ENCODE data around the gene AKAP6.

The AKAP6 gene

DNA sequence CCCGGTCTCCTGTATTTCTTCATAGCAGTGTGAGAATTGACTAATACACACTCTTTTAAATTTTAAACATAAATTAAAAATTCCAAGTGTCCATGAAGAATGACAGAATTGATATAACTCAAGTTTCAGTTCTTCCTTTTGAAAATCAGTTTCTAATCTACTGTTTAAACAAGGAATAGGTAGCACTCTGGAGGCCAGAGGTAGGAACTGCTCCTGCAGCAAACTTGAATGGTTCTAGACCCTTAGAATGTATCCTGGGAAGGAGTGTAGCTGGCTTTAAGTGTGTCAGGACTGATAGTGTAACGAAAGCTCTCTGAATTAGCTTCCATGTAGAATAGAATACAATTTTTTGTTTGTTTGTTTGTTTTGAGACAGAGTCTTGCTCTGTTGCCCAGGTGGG is 76.8 kb downstream of the AKAP6 start:
- no peak for DNase-seq (ENCODE audit: low spot score)

DNA sequence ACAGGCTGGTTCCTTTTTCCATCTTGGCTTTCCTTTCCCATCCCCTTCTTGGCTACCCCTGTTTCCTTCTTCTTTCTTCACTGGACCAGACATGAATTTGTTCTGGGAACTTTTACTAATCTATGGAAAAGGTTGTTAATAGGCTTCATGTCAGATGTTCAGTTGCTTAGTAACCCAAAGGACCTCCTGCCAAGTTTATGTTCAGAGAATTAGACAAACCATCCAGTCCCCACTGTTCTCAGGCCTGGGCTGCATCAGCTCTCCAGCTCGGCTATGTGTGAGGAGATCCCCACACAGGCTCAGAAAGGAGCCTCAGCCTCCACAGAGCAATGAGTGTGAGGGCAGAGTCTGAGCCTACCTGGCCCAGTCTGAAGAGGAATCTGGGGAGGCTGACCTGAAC is 78.0 kb downstream of the AKAP6 start:
- DNase-seq (ENCODE audit: low spot score) = no peak

DNA sequence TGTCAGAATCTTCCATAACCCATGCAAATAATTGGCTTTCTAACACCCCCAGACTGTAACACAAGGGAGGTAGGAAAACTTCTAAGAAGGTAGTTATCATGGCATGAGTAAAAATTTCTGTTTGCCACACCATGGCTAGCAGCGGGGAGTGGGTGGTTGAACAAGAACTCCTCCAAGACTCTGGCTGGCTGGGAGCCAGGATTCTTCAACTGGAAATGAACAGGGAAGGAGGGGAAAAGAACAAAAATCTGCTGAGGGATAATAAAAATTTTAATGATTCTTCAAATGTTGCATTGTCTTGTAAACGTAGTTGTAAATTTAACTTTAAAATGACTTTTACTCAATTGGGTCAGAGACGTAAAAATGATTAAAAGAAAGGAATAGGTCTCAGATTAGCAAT is 78.9 kb downstream of the AKAP6 start:
- no peak for DNase-seq (ENCODE audit: low spot score)

DNA sequence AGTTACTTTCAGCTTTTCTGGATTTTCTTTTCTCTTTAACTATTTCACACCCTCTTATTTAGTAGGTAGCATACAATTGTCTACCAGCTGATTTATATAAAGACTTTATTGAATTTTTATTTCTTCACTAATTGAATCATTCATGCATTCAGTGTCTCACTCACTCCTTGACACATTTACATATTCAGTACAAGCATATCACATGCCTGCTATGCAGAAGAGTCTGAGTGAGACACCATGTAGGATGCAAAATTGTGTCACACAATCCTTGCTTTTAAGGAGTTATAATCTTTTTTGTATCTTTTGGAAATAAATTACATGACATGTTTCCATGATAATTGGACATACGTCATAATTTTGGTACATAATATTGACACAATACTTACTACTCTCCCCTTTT is 83.0 kb downstream of the AKAP6 start:
- DNase-seq (ENCODE audit: low spot score) = no peak

DNA sequence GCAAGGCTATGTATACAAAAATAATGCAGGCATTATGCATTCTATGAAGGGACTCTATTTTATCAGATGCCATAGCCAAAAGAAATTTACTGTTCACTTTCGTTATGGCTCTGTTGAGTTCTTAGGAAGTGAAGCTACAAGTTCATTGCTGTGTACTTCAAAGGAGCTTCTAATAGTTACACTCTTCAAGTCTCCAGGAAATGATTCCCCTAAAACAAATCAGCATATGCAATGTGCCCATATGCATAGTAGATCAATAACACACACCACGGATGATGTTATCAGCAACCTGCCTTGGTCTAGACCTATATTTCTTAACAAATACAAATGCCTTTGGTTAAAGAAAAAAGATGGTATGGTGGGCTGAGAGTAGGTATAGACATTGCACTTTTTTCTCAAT is 83.4 kb downstream of the AKAP6 start:
- no peak for DNase-seq (ENCODE audit: low spot score)

DNA sequence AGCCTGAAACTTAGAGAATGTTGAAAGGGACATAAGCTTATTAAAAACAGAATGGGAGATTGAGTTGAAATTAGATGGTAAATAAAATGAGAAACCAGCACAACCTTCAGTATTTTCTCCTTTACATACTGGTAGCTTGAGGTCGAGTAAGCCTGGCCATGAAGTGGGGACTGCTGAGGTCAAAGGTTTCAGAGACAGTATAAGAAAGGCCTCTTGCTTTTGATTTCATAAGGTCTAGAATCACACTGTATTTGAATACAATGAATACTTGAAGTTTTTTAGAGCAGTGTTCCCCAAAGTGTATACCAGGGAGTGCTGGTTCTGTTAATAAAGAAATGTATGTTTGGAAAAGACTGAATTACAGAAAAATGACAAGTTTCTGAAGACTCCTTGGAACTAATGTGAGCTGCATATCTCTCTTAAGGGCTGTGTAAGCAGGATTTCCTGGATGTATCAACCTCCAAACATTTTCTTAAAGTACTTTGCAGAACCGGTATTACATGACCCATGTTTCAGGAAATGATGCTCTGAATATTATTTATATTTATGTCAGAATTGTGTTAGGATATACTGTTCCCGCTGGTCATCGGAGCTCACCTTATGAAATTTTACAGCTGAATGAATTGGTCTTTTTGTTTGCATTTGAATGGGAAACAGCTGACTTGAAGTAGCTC is 85.0 kb downstream of the AKAP6 start:
- DNase-seq (ENCODE audit: low spot score) = no peak

DNA sequence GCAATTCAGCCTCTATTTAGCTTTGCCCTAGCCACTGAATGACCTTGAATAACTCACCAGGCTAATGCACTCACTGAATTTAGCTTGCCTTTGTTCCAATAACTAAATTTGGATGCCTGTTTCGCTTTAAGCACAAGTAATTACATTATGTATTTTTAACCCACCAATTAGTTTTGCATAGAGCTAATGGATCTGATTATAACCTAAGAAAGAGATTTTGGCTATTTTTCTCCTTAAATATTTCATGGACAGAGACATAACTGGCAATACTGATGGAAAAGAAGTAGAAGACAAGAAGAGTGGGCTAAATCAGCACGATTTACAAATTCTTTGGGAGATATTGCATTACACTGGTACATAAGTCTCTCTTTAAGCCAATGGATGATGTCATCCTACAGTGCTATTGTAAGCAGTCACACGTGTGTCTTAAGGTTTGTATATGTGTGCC is 85.7 kb downstream of the AKAP6 start:
- DNase-seq (ENCODE audit: low spot score) = no peak

DNA sequence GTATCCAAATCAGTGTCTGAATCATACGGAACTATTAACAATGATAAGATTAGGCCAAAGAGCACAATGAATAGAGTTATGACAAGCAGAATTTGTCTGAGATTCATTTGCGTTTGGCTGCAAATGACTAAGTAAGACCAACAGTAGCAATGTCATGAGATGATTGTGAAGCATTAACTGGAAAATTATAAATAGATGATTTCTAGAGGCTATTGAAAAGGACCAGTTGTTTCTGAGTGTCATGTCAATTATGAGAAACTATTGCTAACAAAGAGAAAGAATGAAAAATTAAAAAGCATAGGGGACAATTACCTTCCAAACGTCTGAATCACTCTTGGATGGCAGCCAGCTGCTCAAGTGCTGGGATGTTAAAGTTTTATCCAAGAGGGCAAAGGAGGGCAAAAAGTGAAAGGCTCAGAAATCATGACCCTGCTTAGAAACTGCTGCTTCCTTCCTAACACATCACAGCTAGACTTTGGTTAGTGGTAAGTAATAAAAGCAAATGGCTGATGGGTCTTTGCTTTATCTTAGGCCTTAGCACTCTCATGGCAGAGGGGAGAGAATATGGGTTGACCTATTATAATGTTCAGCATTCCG is 89.0 kb downstream of the AKAP6 start:
- DNase-seq (ENCODE audit: low spot score) = no peak

DNA sequence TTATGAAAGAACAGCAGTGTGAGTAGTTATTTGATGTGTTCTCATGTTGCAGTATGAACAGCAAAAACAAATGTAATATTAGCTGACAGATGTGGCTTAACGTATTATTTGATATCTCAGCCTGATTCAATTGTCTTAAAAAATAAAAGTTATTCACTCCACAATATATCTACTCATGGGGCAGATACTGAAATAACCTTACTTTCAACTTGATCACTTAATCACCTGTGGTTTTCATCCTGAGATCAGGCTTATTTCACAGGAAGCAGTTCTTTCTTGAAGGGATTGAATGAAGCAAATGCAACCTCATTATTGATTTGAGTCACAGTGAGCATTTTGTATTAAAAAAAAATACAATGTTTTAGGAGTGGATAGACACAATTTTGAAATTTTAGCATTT is 90.3 kb downstream of the AKAP6 start:
- no peak for DNase-seq (ENCODE audit: low spot score)

DNA sequence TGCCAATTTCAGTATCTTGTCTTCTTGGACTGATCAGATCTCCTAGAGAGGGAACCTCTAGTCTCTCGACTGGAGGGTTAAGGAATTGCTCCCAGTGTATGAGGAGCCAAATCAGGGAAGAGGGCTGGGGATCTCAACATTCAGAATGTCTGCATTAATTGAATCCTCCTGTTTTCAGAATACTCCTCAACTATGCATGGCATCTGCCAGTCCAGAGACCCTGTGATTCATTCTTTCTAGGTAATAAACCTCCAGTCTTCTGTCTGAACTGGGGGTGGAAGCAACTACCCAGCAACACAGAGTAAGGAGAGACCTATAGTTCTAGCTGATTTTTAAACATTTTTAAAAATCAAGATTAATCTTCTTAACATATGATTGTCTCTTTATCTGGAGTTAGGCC is 92.7 kb downstream of the AKAP6 start:
- no peak for DNase-seq (ENCODE audit: low spot score)

DNA sequence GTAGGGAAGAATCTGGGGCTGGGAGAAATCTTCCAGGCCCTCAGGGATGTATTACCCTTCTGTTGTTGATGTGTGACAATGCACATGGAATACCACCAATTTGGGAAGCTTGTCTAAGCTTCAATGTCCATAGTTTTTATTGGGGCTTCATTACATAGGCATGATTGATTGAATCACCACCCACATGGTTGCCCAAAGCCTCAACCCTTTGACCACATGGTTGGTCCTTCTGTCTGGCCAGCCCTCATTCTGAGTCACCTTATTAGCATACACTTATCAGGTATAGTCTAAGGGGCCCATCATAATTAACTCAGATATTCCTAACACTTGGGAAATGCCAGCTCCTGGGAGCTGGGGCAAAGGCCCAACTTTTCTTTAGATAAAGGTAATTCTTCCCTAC is 93.3 kb downstream of the AKAP6 start:
- DNase-seq (ENCODE audit: low spot score) = no peak

DNA sequence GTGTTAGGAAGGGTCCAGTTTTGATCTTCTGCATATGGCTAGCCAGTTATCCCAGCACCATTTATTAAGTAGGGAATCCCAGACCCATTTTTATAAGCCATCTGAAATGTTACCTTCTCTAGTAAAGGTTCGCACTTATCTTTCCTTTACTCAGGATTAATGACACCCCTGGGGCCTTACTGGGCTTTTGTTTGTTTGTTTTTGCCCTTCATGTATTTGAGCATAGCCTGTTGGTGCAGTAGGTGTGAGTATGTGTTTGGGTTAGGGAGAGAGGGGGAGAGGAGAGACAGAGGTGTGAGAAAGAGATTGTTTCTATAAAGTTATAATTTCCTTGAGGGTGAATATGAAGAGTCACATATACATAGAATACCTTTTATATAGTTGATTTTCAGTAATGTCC is 96.9 kb downstream of the AKAP6 start:
- DNase-seq (ENCODE audit: low spot score) = no peak

DNA sequence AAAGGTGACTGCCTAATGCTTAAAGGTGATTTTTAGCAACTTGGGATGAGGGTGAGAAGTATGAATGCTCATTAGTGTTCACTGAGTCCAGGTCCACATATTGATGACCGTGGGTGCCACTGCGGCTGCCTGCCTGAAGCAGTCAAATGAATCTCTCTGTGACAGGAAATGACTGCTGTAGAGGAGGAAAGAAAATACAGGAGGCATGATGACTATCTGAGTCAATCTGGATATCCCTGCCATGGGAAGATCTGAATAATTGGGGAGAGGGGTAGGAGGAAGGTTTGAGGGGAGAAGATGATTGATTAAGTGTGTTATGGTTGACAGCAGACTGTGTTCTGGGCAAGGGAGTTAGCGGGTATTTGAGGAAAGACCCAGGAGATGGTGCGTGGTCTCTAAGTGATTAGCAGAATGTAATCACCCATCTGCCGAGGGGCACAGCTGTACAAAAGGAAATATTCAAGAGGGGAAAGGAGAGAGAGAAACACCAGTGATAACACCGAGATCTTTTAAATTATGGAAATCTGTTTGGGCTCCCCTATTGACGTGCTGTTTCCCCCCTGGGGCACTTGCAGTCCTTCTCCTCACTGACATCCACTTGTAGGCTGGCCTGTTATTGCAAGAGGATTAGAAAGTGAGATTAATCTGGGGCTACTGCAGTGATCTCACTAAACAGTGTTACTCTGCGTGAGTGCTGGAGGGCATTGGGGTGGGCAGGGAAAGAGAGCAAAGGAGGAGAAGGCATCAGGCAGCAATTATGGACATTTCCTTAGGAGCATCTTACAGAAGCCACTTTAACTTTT is 97.7 kb downstream of the AKAP6 start:
- no peak for DNase-seq (ENCODE audit: low spot score)

DNA sequence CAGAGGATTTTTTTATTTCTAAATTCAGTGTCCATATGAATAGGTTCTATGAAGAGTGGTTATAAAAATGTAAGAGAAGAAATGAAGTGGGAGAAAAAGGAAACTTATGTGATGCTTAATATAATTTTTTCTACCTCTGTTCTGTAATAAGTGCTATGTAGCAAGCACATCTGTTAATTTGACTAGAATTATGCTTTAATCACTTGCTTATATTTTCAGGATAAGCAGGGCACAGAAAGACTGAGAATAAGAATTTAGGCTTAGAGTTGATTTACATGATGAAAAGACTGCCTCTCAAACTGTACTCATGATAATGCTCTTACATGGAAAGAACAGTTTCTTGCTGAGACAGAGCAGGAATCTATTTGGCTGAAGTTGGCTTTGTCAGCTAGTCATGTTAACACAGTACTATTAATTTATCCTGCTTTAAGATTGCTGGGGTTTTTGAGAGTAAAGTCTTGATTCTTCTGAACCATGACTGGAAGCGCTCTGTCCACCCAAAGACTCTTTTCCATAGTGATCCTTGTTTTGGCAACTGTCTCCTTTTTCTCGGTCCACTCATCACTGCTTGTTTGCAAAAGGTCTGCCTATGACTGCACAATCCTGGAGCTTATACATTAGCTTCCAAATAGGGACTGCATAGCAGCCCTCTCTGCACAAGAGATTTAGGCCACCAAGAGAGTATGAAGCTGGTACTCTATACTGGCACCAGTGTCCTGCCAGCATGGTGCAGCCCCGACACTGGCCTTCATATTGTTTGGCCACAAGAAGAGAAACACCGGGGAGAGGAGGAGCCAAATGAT is 98.8 kb downstream of the AKAP6 start:
- DNase-seq (ENCODE audit: low spot score) = peak; percentile 22

DNA sequence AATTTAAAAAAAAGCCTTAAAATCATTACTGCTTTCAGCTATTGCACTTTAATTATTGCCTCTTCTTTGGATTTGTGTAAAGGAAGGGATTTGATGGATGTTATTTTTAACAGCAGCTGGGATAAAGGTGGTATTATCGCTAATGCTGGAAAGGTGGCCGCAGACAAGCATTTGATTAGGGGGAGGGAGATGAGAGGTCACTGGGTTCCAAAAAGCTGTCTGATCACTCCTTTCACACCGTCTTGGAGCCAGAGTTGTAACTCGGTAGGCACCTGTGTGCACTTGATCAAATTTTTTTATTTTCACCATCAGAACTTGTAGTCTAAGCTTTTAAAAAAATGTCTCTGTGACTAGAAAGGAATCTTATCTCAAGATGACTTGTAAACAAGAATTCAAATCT is 99.8 kb downstream of the AKAP6 start:
- no peak for DNase-seq (ENCODE audit: low spot score)

DNA sequence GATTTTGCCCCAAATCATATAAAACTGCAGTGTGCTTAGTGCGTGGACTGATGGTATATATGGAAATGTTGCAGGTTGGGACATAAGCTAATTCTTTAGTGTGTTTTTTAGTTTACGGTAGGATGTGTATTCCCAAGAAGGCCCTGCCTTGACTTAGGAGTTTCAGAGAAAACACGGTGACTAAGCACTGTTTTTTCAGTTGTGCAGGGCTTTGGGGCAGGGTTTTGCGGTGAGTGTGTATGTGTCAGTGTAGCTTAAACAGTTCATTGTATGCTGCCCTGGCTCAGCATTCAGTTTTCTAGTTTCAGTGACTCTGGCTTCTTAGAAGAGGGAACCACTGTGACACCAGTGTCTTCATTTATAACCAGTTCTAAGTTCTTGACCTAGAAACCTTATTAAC is 101.2 kb downstream of the AKAP6 start:
- no peak for DNase-seq (ENCODE audit: low spot score)

DNA sequence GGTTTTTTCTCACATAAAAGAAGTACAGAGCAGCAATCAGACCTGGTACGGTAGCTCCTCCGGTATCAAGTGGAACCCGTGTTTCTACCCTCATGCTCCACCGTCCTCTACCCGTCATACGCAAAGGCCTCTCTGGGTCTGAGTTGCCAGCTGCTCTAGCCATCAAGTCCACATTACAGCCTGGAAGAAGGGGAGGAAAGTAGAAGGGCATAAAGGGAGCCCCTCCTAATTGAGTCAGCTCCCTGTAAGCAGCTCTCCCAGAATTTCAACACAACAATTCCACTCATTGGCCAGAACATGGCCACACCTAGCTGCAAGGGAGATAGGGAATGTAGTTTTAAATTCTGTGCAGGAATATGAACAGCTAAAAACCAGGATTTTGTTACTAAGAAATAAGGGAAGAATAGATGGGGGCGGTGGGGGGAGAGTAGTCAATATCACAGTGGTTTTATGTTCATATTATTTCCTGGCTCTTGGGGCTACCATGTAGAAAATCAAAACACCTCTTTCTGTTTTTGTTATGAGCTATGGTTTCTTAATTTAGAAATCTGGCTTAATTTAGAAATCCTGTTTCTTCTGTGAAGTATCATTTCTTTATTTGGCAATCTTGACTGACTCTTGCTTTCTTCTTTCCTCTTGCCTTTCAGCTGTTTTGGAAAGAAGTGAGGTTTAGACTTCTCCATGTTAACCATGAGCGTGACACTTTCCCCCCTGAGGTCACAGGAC is 103.9 kb downstream of the AKAP6 start:
- no peak for DNase-seq (ENCODE audit: low spot score)

DNA sequence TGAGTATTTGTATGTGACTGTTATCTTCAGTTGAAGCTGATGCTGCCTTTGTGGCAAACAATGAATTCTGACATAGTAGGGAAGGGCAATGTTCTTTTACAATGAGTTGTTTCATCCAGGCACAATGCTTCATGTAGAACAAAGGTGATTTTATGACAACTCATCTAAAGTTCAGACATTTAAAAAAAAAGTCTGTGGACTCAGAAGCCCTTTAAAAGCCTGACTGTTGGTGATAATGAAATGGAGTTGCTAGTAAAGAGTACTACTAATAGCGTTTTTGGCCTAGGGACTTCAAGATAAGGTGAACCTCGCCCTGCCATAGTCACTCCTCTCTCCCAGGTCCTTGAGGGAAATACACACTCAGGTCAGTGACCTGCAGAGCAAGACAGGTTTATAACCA is 105.1 kb downstream of the AKAP6 start:
- no peak for DNase-seq (ENCODE audit: low spot score)

DNA sequence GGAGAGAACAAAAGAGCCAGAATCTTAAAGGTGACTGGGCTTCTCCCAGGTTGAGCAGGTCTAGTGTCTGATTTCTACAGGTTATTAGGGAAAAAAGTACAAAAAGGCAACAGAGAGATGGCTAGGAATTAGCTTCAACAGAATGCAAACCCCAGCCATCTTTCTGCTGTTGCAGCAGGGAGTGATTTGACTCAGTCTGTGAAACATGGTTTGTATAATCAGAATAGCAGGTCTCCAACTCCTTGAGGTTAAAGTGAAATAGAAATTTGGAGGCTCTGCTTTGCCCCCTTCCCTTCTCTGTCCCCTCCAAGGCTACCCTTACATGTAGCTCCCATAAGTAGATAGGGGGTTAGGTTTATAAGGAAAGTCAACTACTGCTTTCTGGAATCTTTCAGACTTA is 105.8 kb downstream of the AKAP6 start:
- no peak for DNase-seq (ENCODE audit: low spot score)

DNA sequence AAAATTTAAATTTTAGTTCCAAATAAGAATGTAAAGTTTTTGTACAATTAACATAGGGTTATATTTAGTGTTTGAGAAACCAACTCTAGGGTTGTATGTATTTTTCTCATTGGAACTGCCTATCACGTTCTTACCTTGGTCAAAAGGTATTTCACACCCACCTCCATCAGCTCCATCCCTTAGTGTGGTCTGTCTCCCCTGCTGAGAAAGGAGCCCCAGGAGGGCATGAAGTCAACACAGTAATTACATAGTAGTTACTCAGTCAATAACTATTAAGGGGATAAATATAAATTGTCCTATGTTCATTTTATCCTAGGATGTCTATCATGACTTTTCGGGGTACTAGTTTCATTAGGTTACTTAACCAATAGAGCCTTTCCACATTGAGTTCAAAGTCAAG is 106.3 kb downstream of the AKAP6 start:
- no peak for DNase-seq (ENCODE audit: low spot score)

DNA sequence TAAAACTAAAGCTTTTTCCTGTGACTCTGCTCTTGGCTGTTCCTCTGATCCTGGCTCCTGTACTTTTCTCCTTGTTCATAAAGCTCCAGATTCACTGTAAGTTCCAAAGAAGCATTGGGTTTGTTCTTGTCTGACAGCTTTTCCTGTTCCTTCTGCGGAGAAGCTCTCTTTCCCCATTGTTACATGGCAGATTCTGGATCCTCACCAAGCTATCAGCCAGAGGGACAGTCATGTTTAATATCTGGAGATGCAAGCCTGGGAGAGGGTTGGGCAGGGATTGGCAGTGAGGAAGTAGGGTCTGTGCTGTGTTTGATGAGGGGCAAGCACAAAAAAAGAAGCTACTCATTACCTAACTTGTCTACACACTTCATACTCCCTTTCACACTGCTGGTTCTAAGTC is 107.9 kb downstream of the AKAP6 start:
- no peak for DNase-seq (ENCODE audit: low spot score)

DNA sequence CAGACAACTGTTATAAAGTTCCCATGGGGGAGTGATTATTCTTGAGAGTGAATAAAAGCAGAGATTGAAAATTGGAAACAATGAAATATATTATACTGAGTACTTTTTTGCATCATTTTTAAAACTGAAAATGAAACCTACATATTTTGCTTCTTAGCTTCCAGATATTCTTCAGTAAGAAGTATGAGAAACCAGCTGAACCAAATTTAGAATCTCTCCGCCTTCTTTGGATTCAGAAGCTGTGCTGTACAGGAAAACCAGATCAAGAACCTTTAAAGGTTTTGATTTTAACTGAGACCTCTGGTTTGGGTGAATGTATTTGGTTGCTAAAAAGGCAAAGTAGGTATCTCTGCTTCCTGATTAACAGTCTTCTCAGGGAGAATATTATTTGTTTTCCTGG is 109.4 kb downstream of the AKAP6 start:
- no peak for DNase-seq (ENCODE audit: low spot score)

Data from cerebellar cortex (tissue), 1 donor.